ENCODE measurements around the gene OTUD7B.

Gene OTUD7B

DNA sequence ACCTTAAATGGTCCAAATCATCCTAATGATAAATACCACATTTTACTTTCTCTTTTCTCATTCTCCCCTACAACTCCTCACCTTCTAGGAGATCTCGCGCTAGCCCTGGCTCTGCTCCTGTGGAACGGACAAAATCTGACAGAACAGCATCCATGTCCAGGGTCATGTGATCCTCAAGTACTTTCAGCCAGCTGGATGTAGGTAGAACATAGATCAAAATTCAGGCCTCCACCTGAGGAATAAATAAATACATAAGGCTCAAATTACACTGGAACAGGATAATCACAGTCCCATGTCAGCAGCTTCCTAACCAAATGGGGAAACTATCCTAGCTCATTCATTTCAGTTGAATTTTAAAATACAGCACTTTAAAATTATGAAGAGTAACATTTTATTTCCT lies 33.2 kb downstream of the OTUD7B start:
- TF ChIP-seq, protein P1, sequence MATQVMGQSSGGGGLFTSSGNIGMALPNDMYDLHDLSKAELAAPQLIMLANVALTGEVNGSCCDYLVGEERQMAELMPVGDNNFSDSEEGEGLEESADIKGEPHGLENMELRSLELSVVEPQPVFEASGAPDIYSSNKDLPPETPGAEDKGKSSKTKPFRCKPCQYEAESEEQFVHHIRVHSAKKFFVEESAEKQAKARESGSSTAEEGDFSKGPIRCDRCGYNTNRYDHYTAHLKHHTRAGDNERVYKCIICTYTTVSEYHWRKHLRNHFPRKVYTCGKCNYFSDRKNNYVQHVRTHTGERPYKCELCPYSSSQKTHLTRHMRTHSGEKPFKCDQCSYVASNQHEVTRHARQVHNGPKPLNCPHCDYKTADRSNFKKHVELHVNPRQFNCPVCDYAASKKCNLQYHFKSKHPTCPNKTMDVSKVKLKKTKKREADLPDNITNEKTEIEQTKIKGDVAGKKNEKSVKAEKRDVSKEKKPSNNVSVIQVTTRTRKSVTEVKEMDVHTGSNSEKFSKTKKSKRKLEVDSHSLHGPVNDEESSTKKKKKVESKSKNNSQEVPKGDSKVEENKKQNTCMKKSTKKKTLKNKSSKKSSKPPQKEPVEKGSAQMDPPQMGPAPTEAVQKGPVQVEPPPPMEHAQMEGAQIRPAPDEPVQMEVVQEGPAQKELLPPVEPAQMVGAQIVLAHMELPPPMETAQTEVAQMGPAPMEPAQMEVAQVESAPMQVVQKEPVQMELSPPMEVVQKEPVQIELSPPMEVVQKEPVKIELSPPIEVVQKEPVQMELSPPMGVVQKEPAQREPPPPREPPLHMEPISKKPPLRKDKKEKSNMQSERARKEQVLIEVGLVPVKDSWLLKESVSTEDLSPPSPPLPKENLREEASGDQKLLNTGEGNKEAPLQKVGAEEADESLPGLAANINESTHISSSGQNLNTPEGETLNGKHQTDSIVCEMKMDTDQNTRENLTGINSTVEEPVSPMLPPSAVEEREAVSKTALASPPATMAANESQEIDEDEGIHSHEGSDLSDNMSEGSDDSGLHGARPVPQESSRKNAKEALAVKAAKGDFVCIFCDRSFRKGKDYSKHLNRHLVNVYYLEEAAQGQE (IDR thresholded peaks at IDR 0.05; ENCODE audit: insufficient read depth in 1 of 2, low read depth in 2 of 2, low read length in 2 of 2): no peak
- no peak for TF ChIP-seq SIN3A (IDR thresholded peaks at IDR 0.05; ENCODE audit: borderline replicate concordance, insufficient read depth, low read length)
- no peak for TF ChIP-seq POLR2AphosphoS5 (IDR thresholded peaks at IDR 0.05; ENCODE audit: low read depth, low read length)
- TF ChIP-seq FOXP2 (optimal IDR thresholded peaks at IDR 0.05; ENCODE audit: borderline replicate concordance, extremely low read depth, extremely low read length, insufficient read depth): no peak
- TF ChIP-seq TAF1 (IDR thresholded peaks at IDR 0.05; ENCODE audit: borderline replicate concordance, insufficient read depth, low read length): no peak

GRCh38 chr1:149972547-149972946 lies 38.0 kb downstream of the OTUD7B start:
- TF ChIP-seq POLR2AphosphoS5 (IDR thresholded peaks at IDR 0.05; ENCODE audit: low read depth, low read length) (no peak), TAF1 (IDR thresholded peaks at IDR 0.05; ENCODE audit: borderline replicate concordance, insufficient read depth, low read length) (no peak), SIN3A (IDR thresholded peaks at IDR 0.05; ENCODE audit: borderline replicate concordance, insufficient read depth, low read length) (no peak), FOXP2 (optimal IDR thresholded peaks at IDR 0.05; ENCODE audit: borderline replicate concordance, extremely low read depth, extremely low read length, insufficient read depth) (no peak)
- TF ChIP-seq, protein P1 (IDR thresholded peaks at IDR 0.05; ENCODE audit: insufficient read depth in 1 of 2, low read depth in 2 of 2, low read length in 2 of 2): no peak

- TF ChIP-seq, protein P1 (IDR thresholded peaks at IDR 0.05; ENCODE audit: insufficient read depth in 1 of 2, low read depth in 2 of 2, low read length in 2 of 2): no peak
- TF ChIP-seq FOXP2 (optimal IDR thresholded peaks at IDR 0.05; ENCODE audit: borderline replicate concordance, extremely low read depth, extremely low read length, insufficient read depth): no peak
- no peak for TF ChIP-seq POLR2AphosphoS5 (IDR thresholded peaks at IDR 0.05; ENCODE audit: low read depth, low read length)
- TF ChIP-seq SIN3A (IDR thresholded peaks at IDR 0.05; ENCODE audit: borderline replicate concordance, insufficient read depth, low read length): no peak
- no peak for TF ChIP-seq TAF1 (IDR thresholded peaks at IDR 0.05; ENCODE audit: borderline replicate concordance, insufficient read depth, low read length)
Measured at GRCh38 chr1:149967646-149968045, 42.9 kb downstream of the OTUD7B start.

GRCh38 chr1:149967041-149967440 lies 43.5 kb downstream of the OTUD7B start:
- no peak for TF ChIP-seq SIN3A (IDR thresholded peaks at IDR 0.05; ENCODE audit: borderline replicate concordance, insufficient read depth, low read length)
- no peak for TF ChIP-seq POLR2AphosphoS5 (IDR thresholded peaks at IDR 0.05; ENCODE audit: low read depth, low read length)
- no peak for TF ChIP-seq TAF1 (IDR thresholded peaks at IDR 0.05; ENCODE audit: borderline replicate concordance, insufficient read depth, low read length)
- TF ChIP-seq, protein P1 (IDR thresholded peaks at IDR 0.05; ENCODE audit: insufficient read depth in 1 of 2, low read depth in 2 of 2, low read length in 2 of 2): no peak
- TF ChIP-seq FOXP2 (optimal IDR thresholded peaks at IDR 0.05; ENCODE audit: borderline replicate concordance, extremely low read depth, extremely low read length, insufficient read depth): no peak

GRCh38 chr1:149966405-149966804 lies 44.1 kb downstream of the OTUD7B start:
- TF ChIP-seq POLR2AphosphoS5 (IDR thresholded peaks at IDR 0.05; ENCODE audit: low read depth, low read length) (no peak), FOXP2 (optimal IDR thresholded peaks at IDR 0.05; ENCODE audit: borderline replicate concordance, extremely low read depth, extremely low read length, insufficient read depth) (no peak), SIN3A (IDR thresholded peaks at IDR 0.05; ENCODE audit: borderline replicate concordance, insufficient read depth, low read length) (no peak), TAF1 (IDR thresholded peaks at IDR 0.05; ENCODE audit: borderline replicate concordance, insufficient read depth, low read length) (no peak)
- TF ChIP-seq, protein P1 (IDR thresholded peaks at IDR 0.05; ENCODE audit: insufficient read depth in 1 of 2, low read depth in 2 of 2, low read length in 2 of 2): no peak

Data from PFSK-1 (cell line).